ENCODE results near the gene TMEM272.

TMEM272 gene

GRCh38 chr13:51849145-51850101, 4.4 kb upstream of the TMEM272 start:
- peak; percentile 64 for DNase-seq (ENCODE audit: low spot score)

- no peak for DNase-seq (ENCODE audit: low spot score)
Observed at GRCh38 chr13:51848674-51849073, 3.7 kb upstream of the TMEM272 start.

- no peak for DNase-seq (ENCODE audit: low spot score)
Observed at GRCh38 chr13:51846756-51847155, 1.8 kb upstream of the TMEM272 start.

- DNase-seq (ENCODE audit: low spot score), result no peak
Observed at GRCh38 chr13:51845574-51846318, 769 bp upstream of the TMEM272 start.

GRCh38 chr13:51843529-51843928, 1.4 kb downstream of the TMEM272 start:
- DNase-seq (ENCODE audit: low spot score), result no peak

GRCh38 chr13:51841732-51842131, 3.2 kb downstream of the TMEM272 start:
- no peak for DNase-seq (ENCODE audit: low spot score)

- DNase-seq (ENCODE audit: low spot score), result no peak
Observed at GRCh38 chr13:51840917-51841316, 4.1 kb downstream of the TMEM272 start.

- DNase-seq (ENCODE audit: low spot score), result no peak
Observed at GRCh38 chr13:51839711-51840540, 5.1 kb downstream of the TMEM272 start.

- DNase-seq (ENCODE audit: low spot score), result no peak
Observed at GRCh38 chr13:51838240-51838846, 6.6 kb downstream of the TMEM272 start.

- DNase-seq (ENCODE audit: low spot score), result no peak
Observed at GRCh38 chr13:51837016-51837415, 8.0 kb downstream of the TMEM272 start.

GRCh38 chr13:51834581-51835171, 10.3 kb downstream of the TMEM272 start:
- DNase-seq (ENCODE audit: low spot score), result no peak

- no peak for DNase-seq (ENCODE audit: low spot score)
Observed at GRCh38 chr13:51833980-51834379, 11.0 kb downstream of the TMEM272 start.

- peak; percentile 89 for DNase-seq (ENCODE audit: low spot score)
Observed at GRCh38 chr13:51832471-51833152, 12.4 kb downstream of the TMEM272 start.

GRCh38 chr13:51831519-51831918, 13.5 kb downstream of the TMEM272 start:
- DNase-seq (ENCODE audit: low spot score), result no peak

GRCh38 chr13:51829568-51829899, 15.4 kb downstream of the TMEM272 start:
- DNase-seq (ENCODE audit: low spot score), result no peak

- DNase-seq (ENCODE audit: low spot score), result peak; percentile 42
Observed at GRCh38 chr13:51828730-51829567, 16.0 kb downstream of the TMEM272 start.

GRCh38 chr13:51827254-51827653, 17.7 kb downstream of the TMEM272 start:
- no peak for DNase-seq (ENCODE audit: low spot score)

GRCh38 chr13:51826606-51827005, 18.4 kb downstream of the TMEM272 start:
- no peak for DNase-seq (ENCODE audit: low spot score)

- no peak for DNase-seq (ENCODE audit: low spot score)
Observed at GRCh38 chr13:51825681-51826254, 19.2 kb downstream of the TMEM272 start.

- DNase-seq (ENCODE audit: low spot score), result no peak
Observed at GRCh38 chr13:51825165-51825592, 19.8 kb downstream of the TMEM272 start.
